NCI-H1436 (cell line): ENCODE results near the gene DNASE1L2.

ENCODE experiments used
- DNase-seq: peaks from one replicate; lab custom pipeline; 2025; lab: John Stamatoyannopoulos, UW

Gene DNASE1L2

GRCh38 chr16:2270588-2271470 is 34.6 kb downstream of the DNASE1L2 start:
- no peak for DNase-seq

- DNase-seq = no peak
Measured at GRCh38 chr16:2271848-2272461, 35.7 kb downstream of the DNASE1L2 start.

GRCh38 chr16:2273484-2273883 is 37.2 kb downstream of the DNASE1L2 start:
- DNase-seq = no peak

- no peak for DNase-seq
Measured at GRCh38 chr16:2273931-2274330, 37.7 kb downstream of the DNASE1L2 start.

- DNase-seq = no peak
Measured at GRCh38 chr16:2275476-2276367, 39.5 kb downstream of the DNASE1L2 start.

- no peak for DNase-seq
Measured at GRCh38 chr16:2276368-2277195, 40.3 kb downstream of the DNASE1L2 start.

GRCh38 chr16:2277466-2278271 is 41.4 kb downstream of the DNASE1L2 start:
- DNase-seq = no peak

- DNase-seq = no peak
Measured at GRCh38 chr16:2278272-2278608, 42.0 kb downstream of the DNASE1L2 start.

GRCh38 chr16:2278956-2279800 is 42.9 kb downstream of the DNASE1L2 start:
- DNase-seq = no peak

- DNase-seq = no peak
Measured at GRCh38 chr16:2280461-2280860, 44.2 kb downstream of the DNASE1L2 start.

- DNase-seq = no peak
Measured at GRCh38 chr16:2280981-2281542, 44.8 kb downstream of the DNASE1L2 start.

GRCh38 chr16:2282262-2282661 is 46.0 kb downstream of the DNASE1L2 start:
- DNase-seq = no peak

- DNase-seq = no peak
Measured at GRCh38 chr16:2282866-2283555, 46.8 kb downstream of the DNASE1L2 start.

- DNase-seq = no peak
Measured at GRCh38 chr16:2284001-2284770, 47.9 kb downstream of the DNASE1L2 start.

- DNase-seq = no peak
Measured at GRCh38 chr16:2284797-2285576, 48.7 kb downstream of the DNASE1L2 start.

- no peak for DNase-seq
Measured at GRCh38 chr16:2285731-2286191, 49.5 kb downstream of the DNASE1L2 start.

- DNase-seq = no peak
Measured at GRCh38 chr16:2286550-2286949, 50.3 kb downstream of the DNASE1L2 start.
